ENCODE results near the gene NOX3. TPM values are rescaled to one million over a fixed set of nuclear protein-coding genes. Genes with fewer than 3 reads are reported as not detected.
A peak's percentile ranks its signal among the peaks of the same experiment; 100 is the strongest.

NOX3 gene
- total and polyA plus RNA-seq, 2 donors (not counting 3 experiments of a cell fraction or from before 2014, with no cell fraction given), result not detected

DNA sequence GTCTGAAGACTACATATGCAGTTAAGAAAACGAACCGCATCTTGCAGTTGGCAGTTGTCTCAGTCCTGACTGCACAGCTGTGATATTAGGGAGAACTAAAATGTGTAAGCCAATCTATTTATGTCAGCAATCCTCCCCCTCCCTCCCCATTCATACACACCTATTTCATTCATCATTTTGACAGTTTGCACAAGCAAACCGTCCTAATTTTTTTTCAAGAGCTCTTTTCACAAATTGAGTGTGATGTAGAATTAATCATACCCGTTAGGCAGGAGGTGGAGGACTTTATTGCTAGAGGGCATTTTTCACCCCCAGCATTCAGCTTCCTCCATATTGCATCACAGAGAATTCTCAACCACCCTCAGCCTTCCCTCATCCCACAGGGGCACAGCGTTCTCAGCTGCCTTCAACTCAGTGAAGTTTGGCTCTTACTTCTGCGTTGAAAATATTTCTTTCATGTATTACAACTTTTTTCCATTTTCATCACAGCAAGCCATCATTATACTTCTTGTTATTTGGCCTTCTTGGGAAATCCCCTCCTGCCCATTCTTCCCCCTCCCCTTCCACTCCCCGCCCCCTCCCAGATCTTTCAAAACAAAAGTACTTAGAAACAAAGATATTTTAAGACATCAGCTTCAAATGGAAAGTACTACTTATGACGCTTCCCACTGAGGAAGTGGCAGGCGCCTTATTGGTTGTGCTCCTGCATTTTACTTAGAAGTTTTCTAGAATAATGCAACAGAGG is 37.5 kb downstream of the NOX3 start:
- CTCF ChIA-PET, result interaction anchor here (0.6 to 1.6 kb wide), 3 partner anchors 8 to 749 kb away, joined by 3 to 5 read pairs (median 4); no protein-coding TSS in a partner anchor
- no TSS peak for BruUV-seq (replicated peaks)
- TF ChIP-seq POLR2A (IDR thresholded peaks at IDR 0.05; ENCODE audit: low read depth, low read length), result no peak
- no peak overlapping the region for H3K4me3 ChIP-seq (replicated peaks in 1 of 3; ENCODE audit: insufficient read depth in 1 of 3, low read depth in 1 of 3, low read length in 3 of 3)
- POLR2A ChIA-PET, result no interaction called here
- intact Hi-C loops (cut with micrococcal nuclease), result loop anchor here (5.0 kb wide), 1 partner anchor 109 kb away; no protein-coding TSS in a partner anchor
- H3K27me3 ChIP-seq (ENCODE audit: control insufficient read depth in 2 of 2, insufficient read depth in 2 of 2, low read length in 2 of 2), result no peaks in the 10 kb centered on the region
- no peaks in the 10 kb centered on the region for H3K9me1 ChIP-seq (replicated peaks; ENCODE audit: control insufficient read depth, extremely low read depth, insufficient read depth, low read length)
- peak; percentile 91 for DNase-seq (ENCODE audit: low read depth, low spot score)
- H3K9ac ChIP-seq (replicated peaks; ENCODE audit: extremely low read depth, insufficient read depth, low read length), result no peak overlapping the region
- H3K79me2 ChIP-seq (ENCODE audit: control insufficient read depth, insufficient read depth, low read length), result no peaks in the 10 kb centered on the region
- peaks cover 4% of the 10 kb centered on the region for H3K4me1 ChIP-seq (ENCODE audit: control insufficient read depth, extremely low read depth, insufficient read depth, low read length)
- H3K9me3 ChIP-seq (replicated peaks; ENCODE audit: control insufficient read depth, insufficient read depth, low read length), result no peaks in the 10 kb centered on the region
- H3K4me2 ChIP-seq (ENCODE audit: insufficient read depth, low read length), result peak overlapping the region; percentile 57
- no peaks in the 10 kb centered on the region for H3K36me3 ChIP-seq (ENCODE audit: control insufficient read depth in 2 of 2, extremely low read depth in 1 of 2, insufficient read depth in 2 of 2, low read length in 2 of 2)
- no peaks in the 10 kb centered on the region for H4K20me1 ChIP-seq (replicated peaks; ENCODE audit: control insufficient read depth, extremely low read depth, insufficient read depth, low read length)
- dilution Hi-C loops (cut with MboI; ENCODE audit: extremely low pct_ligation_motif_present, low sequenced_read_pairs), result no loop called here
- H2AFZ ChIP-seq (ENCODE audit: low read depth, low read length), result peak overlapping the region; percentile 58
- peak overlapping the region; percentile 15 for H3K27ac ChIP-seq (ENCODE audit: insufficient read depth, low read depth, low read length)
- FAIRE-seq, result no peak

DNA sequence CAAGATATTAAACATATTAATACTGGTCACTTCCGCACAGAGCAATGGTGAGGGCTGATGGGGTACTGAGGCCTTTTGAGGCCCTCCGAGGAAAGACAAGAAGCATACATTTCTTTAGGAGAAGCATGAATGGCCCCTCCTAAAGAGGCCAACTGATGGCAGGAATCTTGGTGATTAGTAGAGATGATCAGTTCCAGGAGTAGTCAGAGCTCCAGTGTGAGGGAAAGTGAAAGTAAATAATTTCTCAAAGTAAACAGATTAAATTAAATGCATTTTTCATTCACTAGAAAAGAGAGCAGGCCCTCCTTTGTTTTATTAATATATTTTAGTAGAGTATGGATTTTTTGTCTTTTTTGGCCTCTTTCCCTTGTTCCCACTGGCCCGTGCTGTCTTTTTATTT is 38.2 kb downstream of the NOX3 start:
- intact Hi-C loops (cut with micrococcal nuclease), result loop anchor here (5.0 kb wide), 1 partner anchor 110 kb away; no protein-coding TSS in a partner anchor
- Histone ChIP-seq H3K27ac (ENCODE audit: insufficient read depth, low read depth, low read length) (no peak overlapping the region), H3K4me1 (ENCODE audit: control insufficient read depth, extremely low read depth, insufficient read depth, low read length) (peaks cover 4% of the 10 kb centered on the region), H3K4me2 (ENCODE audit: insufficient read depth, low read length) (no peak overlapping the region), H2AFZ (ENCODE audit: low read depth, low read length) (peak overlapping the region; percentile 54), H3K9me1 (replicated peaks; ENCODE audit: control insufficient read depth, extremely low read depth, insufficient read depth, low read length) (no peaks in the 10 kb centered on the region), H3K9ac (replicated peaks; ENCODE audit: extremely low read depth, insufficient read depth, low read length) (no peak overlapping the region), H4K20me1 (replicated peaks; ENCODE audit: control insufficient read depth, extremely low read depth, insufficient read depth, low read length) (no peaks in the 10 kb centered on the region), H3K79me2 (ENCODE audit: control insufficient read depth, insufficient read depth, low read length) (no peaks in the 10 kb centered on the region), H3K27me3 (ENCODE audit: control insufficient read depth in 2 of 2, insufficient read depth in 2 of 2, low read length in 2 of 2) (no peaks in the 10 kb centered on the region), H3K9me3 (replicated peaks; ENCODE audit: control insufficient read depth, insufficient read depth, low read length) (no peaks in the 10 kb centered on the region), H3K36me3 (ENCODE audit: control insufficient read depth in 2 of 2, extremely low read depth in 1 of 2, insufficient read depth in 2 of 2, low read length in 2 of 2) (no peaks in the 10 kb centered on the region), H3K4me3 (replicated peaks in 1 of 3; ENCODE audit: insufficient read depth in 1 of 3, low read depth in 1 of 3, low read length in 3 of 3) (no peak overlapping the region)
- TF ChIP-seq, protein P1, sequence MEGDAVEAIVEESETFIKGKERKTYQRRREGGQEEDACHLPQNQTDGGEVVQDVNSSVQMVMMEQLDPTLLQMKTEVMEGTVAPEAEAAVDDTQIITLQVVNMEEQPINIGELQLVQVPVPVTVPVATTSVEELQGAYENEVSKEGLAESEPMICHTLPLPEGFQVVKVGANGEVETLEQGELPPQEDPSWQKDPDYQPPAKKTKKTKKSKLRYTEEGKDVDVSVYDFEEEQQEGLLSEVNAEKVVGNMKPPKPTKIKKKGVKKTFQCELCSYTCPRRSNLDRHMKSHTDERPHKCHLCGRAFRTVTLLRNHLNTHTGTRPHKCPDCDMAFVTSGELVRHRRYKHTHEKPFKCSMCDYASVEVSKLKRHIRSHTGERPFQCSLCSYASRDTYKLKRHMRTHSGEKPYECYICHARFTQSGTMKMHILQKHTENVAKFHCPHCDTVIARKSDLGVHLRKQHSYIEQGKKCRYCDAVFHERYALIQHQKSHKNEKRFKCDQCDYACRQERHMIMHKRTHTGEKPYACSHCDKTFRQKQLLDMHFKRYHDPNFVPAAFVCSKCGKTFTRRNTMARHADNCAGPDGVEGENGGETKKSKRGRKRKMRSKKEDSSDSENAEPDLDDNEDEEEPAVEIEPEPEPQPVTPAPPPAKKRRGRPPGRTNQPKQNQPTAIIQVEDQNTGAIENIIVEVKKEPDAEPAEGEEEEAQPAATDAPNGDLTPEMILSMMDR (IDR thresholded peaks at IDR 0.05; ENCODE audit: extremely low read depth in 1 of 2, insufficient read depth in 1 of 2, low read depth in 1 of 2, low read length in 2 of 2), result no peak
- TF ChIP-seq POLR2AphosphoS5 (IDR thresholded peaks at IDR 0.05; ENCODE audit: insufficient read depth, low read depth, low read length), result no peak
- TF ChIP-seq MYC (IDR thresholded peaks at IDR 0.05; ENCODE audit: low read depth, low read length), result no peak
- TF ChIP-seq FOS (IDR thresholded peaks at IDR 0.05; ENCODE audit: borderline replicate concordance, insufficient read depth, low read length), result no peak
- TF ChIP-seq EZH2 (IDR thresholded peaks at IDR 0.05; ENCODE audit: borderline replicate concordance, low read depth, low read length, severe bottlenecking), result no peak
- DNase-seq (ENCODE audit: low read depth, low spot score) (no peak), FAIRE-seq (no peak)
- POLR2A ChIA-PET, result no interaction called here
- CTCF ChIA-PET, result interaction anchor here (1.6 kb wide), 1 partner anchor 112 kb away, joined by 4 read pairs; no protein-coding TSS in a partner anchor
- dilution Hi-C loops (cut with MboI; ENCODE audit: extremely low pct_ligation_motif_present, low sequenced_read_pairs), result no loop called here
- no TSS peak for BruUV-seq (replicated peaks)

Measured in endothelial cell of umbilical vein (primary cell).